SK-N-MC (cell line): Measurements from ENCODE around the gene DTX3.

ENCODE experiments used
- DNase-seq: peaks from one replicate; pipeline ENCODE4 v3.0.0-alpha.2; 2011; ENCODE audit warnings: low read depth, low spot score
- H3K27ac ChIP-seq: fragments of 200-600 bp; sonication (generic); 2 replicates; pipeline ENCODE4 v1.5.1; 2016; ENCODE audit warnings: mixed run types
- H3K36me3 ChIP-seq: fragments of 200-600 bp; sonication (generic); 2 replicates; pipeline ENCODE4 v1.6.1; 2017; ENCODE audit warnings: antibody characterized with exemption, low read length, mixed read lengths; ENCODE audit not compliant: insufficient read depth
- H3K4me3 ChIP-seq: fragments of 200-600 bp; sonication (generic); 2 replicates; pipeline ENCODE4 v1.5.1; 2016
- H3K9ac ChIP-seq: fragments of 200-600 bp; sonication (generic); 2 replicates; pipeline ENCODE4 v1.8.0; 2017; ENCODE audit warnings: mixed run types, mixed read lengths; ENCODE audit not compliant: insufficient read length
- H3K9me3 ChIP-seq: fragments of 200-600 bp; sonication (generic); 2 replicates; pipeline ENCODE4 v1.6.1; 2017; ENCODE audit warnings: low read depth, mild to moderate bottlenecking, antibody characterized with exemption, low read length, moderate library complexity, mixed read lengths
- EZH2 ChIP-seq: fragments of 200-600 bp; sonication (generic); IDR thresholded peaks from one replicate; pipeline ENCODE4 v1.6.1; 2017; ENCODE audit warnings: antibody characterized with exemption
- FOXP2 ChIP-seq: optimal IDR thresholded peaks from 2 replicates; pipeline ENCODE3; 2011; ENCODE audit warnings: mild to moderate bottlenecking, moderate library complexity; ENCODE audit not compliant: insufficient read depth; ENCODE audit errors: extremely low read length, control extremely low read depth
- POLR2AphosphoS5 ChIP-seq: IDR thresholded peaks from 2 replicates; pipeline ENCODE4 v1.6.1; 2012; ENCODE audit warnings: mild to moderate bottlenecking, low read depth, low read length, borderline replicate concordance

DTX3 gene

GRCh38 chr12:57610554-57611107 lies 6.0 kb downstream of the DTX3 start:
- TF ChIP-seq FOXP2: no peak
- TF ChIP-seq EZH2: no peak
- no peak for TF ChIP-seq POLR2AphosphoS5
- DNase-seq: no peak
- Histone ChIP-seq H3K9me3 (no peaks in the 10 kb centered on the region), H3K4me3 (peak overlapping the region; percentile 92), H3K36me3 (peaks cover 7% of the 10 kb centered on the region; the same call in 1 of the 2 replicates), H3K27ac (peak overlapping the region; percentile 81), H3K9ac (peak overlapping the region; percentile 75)

DNA sequence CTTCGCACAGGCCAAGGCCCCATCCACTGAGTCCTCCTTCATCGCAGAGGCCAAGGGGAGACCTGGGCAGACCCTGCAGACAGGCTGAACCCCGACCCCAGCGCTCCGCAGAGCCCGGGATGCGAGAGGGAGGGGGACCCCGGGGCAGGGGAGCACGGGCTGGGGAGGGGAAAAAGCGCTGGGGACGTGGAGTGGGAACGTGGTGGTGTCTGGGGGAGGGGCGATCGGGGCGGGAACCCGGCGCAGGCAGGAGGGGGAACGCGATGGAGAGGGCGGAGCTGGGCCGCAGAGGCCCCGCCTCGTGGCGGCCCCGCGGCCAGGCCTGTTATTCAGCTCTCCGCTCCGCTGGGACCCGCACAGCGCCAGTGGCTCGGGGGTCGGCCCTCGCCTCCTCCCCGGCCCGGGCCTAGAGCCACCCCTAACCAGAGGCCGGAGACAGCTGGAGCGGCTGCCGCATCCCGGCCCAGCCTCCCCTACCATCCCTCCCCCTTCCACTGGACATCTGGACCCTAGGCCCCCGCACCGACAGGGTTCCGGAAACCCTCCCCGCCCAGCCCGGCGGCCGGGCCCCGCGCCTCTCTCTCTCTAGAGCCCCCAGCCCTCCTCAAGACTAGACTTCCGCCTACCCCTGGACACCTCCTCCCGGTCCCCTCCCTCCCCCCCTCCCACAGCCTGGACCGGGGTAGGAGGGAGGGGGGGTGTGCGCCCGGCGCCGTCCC lies 6.6 kb downstream of the DTX3 start, which contains the start of gene ARHGEF25:
ARHGEF25 (plus strand) TSS at position 328 of the 719 bp plus-strand sequence. CDS start 460 bp downstream, outside the sequence.
- H3K36me3 ChIP-seq: peaks cover 13% of the 10 kb centered on the region; the same call in 1 of the 2 replicates
- H3K9me3 ChIP-seq: no peaks in the 10 kb centered on the region
- peak within 1 kb of the TSS; percentile 81 for H3K27ac ChIP-seq
- no peak for DNase-seq
- H3K4me3 ChIP-seq: peak within 1 kb of the TSS; percentile 92
- H3K9ac ChIP-seq: peak within 1 kb of the TSS; percentile 88
- TF ChIP-seq EZH2: no peak
- peak; percentile 76 for TF ChIP-seq POLR2AphosphoS5

GRCh38 chr12:57611827-57612710 lies 7.4 kb downstream of the DTX3 start:
- Histone ChIP-seq H3K9ac (peak overlapping the region; percentile 88), H3K9me3 (no peaks in the 10 kb centered on the region), H3K36me3 (peaks cover 13% of the 10 kb centered on the region; the same call in 1 of the 2 replicates), H3K4me3 (peak overlapping the region; percentile 92), H3K27ac (peak overlapping the region; percentile 62; the same call in 1 of the 2 replicates)
- DNase-seq: no peak
- TF ChIP-seq EZH2 (no peak), POLR2AphosphoS5 (no peak), FOXP2 (no peak)

DNA sequence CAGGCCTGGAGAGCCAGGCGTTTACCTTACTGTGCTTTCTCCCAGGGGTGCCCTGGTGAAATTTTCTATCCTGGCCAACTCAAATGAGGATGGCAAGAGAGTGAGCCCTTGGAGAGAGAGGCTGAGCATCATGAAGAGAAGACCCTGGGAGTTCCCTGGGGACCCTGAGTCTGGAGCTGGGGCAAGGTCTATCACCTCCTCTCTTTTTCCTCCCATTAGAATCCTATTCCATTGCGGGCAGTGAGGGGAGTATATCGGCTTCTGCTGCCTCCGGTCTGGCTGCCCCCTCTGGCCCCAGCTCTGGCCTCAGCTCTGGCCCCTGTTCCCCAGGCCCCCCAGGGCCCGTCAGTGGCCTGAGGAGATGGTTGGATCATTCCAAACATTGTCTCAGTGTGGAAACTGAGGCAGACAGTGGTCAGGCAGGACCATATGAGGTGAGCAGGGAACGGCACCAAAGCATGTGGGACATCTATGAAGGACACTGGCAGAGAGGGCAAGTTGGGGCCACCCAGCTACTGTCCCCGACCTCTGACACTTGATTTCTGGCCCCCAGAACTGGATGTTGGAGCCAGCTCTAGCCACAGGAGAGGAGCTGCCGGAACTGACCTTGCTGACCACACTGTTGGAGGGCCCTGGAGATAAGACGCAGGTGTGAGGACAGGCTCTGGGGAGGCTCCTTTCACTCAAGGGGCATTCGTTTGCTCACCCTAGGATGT lies 8.2 kb downstream of the DTX3 start:
- Histone ChIP-seq H3K4me3 (peak overlapping the region; percentile 92), H3K9ac (no peak overlapping the region), H3K9me3 (no peaks in the 10 kb centered on the region), H3K27ac (no peak overlapping the region), H3K36me3 (peaks cover 13% of the 10 kb centered on the region; the same call in 1 of the 2 replicates)
- TF ChIP-seq POLR2AphosphoS5 (no peak), EZH2 (no peak), FOXP2 (no peak)
- DNase-seq: no peak

GRCh38 chr12:57613427-57614109 lies 8.9 kb downstream of the DTX3 start:
- Histone ChIP-seq H3K27ac (peak overlapping the region; percentile 49; the same call in 1 of the 2 replicates), H3K9me3 (no peaks in the 10 kb centered on the region), H3K36me3 (peaks cover 13% of the 10 kb centered on the region; the same call in 1 of the 2 replicates), H3K4me3 (peak overlapping the region; percentile 65), H3K9ac (no peak overlapping the region)
- DNase-seq: no peak
- TF ChIP-seq FOXP2 (no peak), EZH2 (no peak), POLR2AphosphoS5 (no peak)

DNA sequence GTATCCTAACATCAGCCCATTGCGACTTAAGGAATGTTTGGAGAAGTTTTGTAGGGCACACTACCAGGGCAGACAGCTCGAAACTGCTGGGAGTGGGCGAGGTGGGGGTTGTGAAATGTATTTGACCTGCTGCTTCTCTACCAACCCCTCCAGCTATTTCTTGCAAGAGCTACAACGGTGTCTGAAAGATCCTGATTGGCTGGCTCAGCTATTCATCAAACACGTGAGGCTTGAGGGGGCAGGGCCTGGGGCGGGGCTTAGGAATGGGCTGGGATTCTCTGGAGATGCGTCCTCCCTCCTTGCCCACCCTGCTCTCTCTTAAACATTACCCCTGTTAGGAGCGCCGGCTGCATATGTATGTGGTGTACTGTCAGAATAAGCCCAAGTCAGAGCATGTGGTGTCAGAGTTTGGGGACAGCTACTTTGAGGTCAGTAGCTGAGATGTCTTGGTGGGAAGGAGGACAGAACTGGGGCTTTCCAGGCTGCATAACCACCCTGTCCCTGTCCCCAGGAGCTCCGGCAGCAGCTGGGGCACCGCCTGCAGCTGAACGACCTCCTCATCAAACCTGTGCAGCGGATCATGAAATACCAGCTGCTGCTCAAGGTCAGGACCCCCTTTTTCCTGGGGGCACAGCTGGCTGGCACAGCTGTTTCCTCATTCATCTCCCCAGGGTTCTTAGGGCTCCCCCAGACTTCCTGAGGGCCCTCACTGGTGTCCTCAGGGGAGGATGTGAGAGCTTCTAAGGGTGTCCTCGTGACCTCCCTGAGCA lies 9.7 kb downstream of the DTX3 start:
- Histone ChIP-seq H3K9me3 (no peaks in the 10 kb centered on the region), H3K27ac (peak overlapping the region; percentile 49; the same call in 1 of the 2 replicates), H3K9ac (no peak overlapping the region), H3K36me3 (peaks cover 13% of the 10 kb centered on the region; the same call in 1 of the 2 replicates), H3K4me3 (peak overlapping the region; percentile 65)
- peak; percentile 44 for DNase-seq
- TF ChIP-seq FOXP2 (no peak), POLR2AphosphoS5 (no peak), EZH2 (no peak)

DNA sequence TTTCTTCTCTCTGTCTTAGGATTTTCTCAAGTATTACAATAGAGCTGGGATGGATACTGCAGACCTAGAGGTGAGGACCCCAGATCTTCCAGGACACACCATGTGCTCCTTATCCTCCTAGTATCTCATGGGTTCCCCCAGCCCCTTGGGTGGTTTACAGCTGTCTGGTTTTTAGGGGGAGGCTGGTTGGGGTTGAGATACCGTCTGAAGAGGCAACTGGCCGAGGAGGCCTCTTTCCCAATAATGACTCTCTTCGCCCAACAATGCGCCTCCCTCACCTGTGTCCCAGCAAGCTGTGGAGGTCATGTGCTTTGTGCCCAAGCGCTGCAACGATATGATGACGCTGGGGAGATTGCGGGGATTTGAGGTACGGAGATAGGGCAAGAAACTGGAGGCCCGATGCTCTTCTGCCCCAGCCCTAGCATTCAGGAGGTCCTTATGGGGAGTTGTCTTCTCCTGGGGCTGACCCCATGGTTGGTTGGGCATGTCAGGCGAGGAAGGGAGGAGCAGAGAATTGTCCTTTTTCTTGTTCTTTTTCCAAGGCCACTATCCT lies 10.4 kb downstream of the DTX3 start:
- TF ChIP-seq POLR2AphosphoS5 (no peak), FOXP2 (no peak), EZH2 (no peak)
- H3K9ac ChIP-seq: no peak overlapping the region
- peaks cover 13% of the 10 kb centered on the region; the same call in 1 of the 2 replicates for H3K36me3 ChIP-seq
- no peaks in the 10 kb centered on the region for H3K9me3 ChIP-seq
- no peak for DNase-seq
- H3K27ac ChIP-seq: no peak overlapping the region
- no peak overlapping the region for H3K4me3 ChIP-seq
